Caco-2 (cell line): Measurements from ENCODE around the gene ADAMTSL2. TPM values are rescaled to one million over a fixed set of nuclear protein-coding genes. Genes with fewer than 3 reads are reported as not detected.

Experiments
- BruUV-seq: library from RNA; stranded (reverse); fragments of 400-500 nt; replicated peaks from 2 replicates; lab custom pipeline; 2021; lab: Mats Ljungman, UMichigan
- CTCF ChIA-PET: fragments of 300-600 bp; sonication (Branson Sonifier 250); formaldehyde crosslinking; loops from one replicate; lab custom pipeline; 2022; ENCODE audit warnings: antibody characterized with exemption; lab: Charles Lee
- POLR2A ChIA-PET: fragments of 300-600 bp; sonication (Branson Sonifier 250); formaldehyde crosslinking; loops from one replicate; lab custom pipeline; 2022; ENCODE audit warnings: antibody characterized with exemption; lab: Charles Lee
- DNase-seq, 2 experiments: peaks; one replicate each; pipeline versions ENCODE4 v3.0.0 to v3.0.0-alpha.2; 2020 to 2022
- H3K27me3 ChIP-seq: replicated peaks from 2 replicates; pipeline ENCODE4 v1.6.0; 2011; ENCODE audit warnings: low read length; ENCODE audit not compliant: control insufficient read depth, insufficient read depth
- H3K36me3 ChIP-seq: 2 replicates; pipeline ENCODE4 v1.5.1; 2011; ENCODE audit warnings: low read length; ENCODE audit not compliant: control insufficient read depth, insufficient read depth
- H3K4me1 ChIP-seq: fragments of 250-450 bp; sonication (Bioruptor Pico); 2 replicates; pipeline ENCODE4 v1.5.1; 2020; ENCODE audit warnings: mild to moderate bottlenecking
- H3K4me3 ChIP-seq: 2 replicates; pipeline ENCODE4 v1.5.1; 2011; ENCODE audit warnings: low read depth, mild to moderate bottlenecking, control low read depth, low read length
- H3K9me3 ChIP-seq: fragments of 250-450 bp; sonication (Bioruptor Pico); 2 replicates; pipeline ENCODE4 v1.5.1; 2020; ENCODE audit warnings: mild to moderate bottlenecking, moderate library complexity
- H3K27ac Mint-ChIP-seq: one replicate; pipeline ENCODE4 v1.8.0; 2022; ENCODE audit warnings: mixed read lengths; ENCODE audit not compliant: unreplicated experiment
- H3K27me3 Mint-ChIP-seq: one replicate; pipeline ENCODE4 v1.8.0; 2022; ENCODE audit warnings: mixed read lengths; ENCODE audit not compliant: insufficient read depth, unreplicated experiment
- H3K36me3 Mint-ChIP-seq: one replicate; pipeline ENCODE4 v1.8.0; 2022; ENCODE audit warnings: mild to moderate bottlenecking, mixed read lengths; ENCODE audit not compliant: insufficient read depth, unreplicated experiment
- H3K4me1 Mint-ChIP-seq: one replicate; pipeline ENCODE4 v1.8.0; 2022; ENCODE audit warnings: low read depth, mixed read lengths; ENCODE audit not compliant: unreplicated experiment
- H3K4me3 Mint-ChIP-seq: one replicate; pipeline ENCODE4 v1.8.0; 2022; ENCODE audit warnings: mild to moderate bottlenecking, moderate library complexity, mixed read lengths; ENCODE audit not compliant: unreplicated experiment
- H3K9me3 Mint-ChIP-seq: one replicate; pipeline ENCODE4 v1.8.0; 2022; ENCODE audit warnings: mixed read lengths; ENCODE audit not compliant: unreplicated experiment
- intact Hi-C: fragments of 100-400 bp; cut with micrococcal nuclease; formaldehyde crosslinking; loops from one replicate; pipeline ENCODE4 v1.10.0; 2022; ENCODE audit not compliant: unreplicated experiment
- total RNA-seq: library from RNA; stranded (reverse); gene quantifications from 2 replicates; pipeline ENCODE4 v1.2.3, GENCODE V29; 2022
- TF ChIP-seq, protein P1 (sequence below), 2 experiments: fragments of 200-600 bp in 1 of 2; IDR thresholded peaks; 1 replicate in 1 of 2; 2 replicates in 1 of 2; pipeline versions ENCODE4 v1.5.1 to v1.8.0; 2011 to 2022; ENCODE audit warnings: antibody characterized with exemption in 1 of 2, control low read depth in 1 of 2, inconsistent platforms in 1 of 2, low read depth in 1 of 2, low read length in 1 of 2, mild to moderate bottlenecking in 1 of 2, moderate library complexity in 1 of 2; ENCODE audit not compliant: insufficient read depth in 1 of 2, severe bottlenecking in 1 of 2, unreplicated experiment in 1 of 2

The ADAMTSL2 gene
- total RNA-seq, 1 experiment from 2014 or later = 0.68 TPM

DNA sequence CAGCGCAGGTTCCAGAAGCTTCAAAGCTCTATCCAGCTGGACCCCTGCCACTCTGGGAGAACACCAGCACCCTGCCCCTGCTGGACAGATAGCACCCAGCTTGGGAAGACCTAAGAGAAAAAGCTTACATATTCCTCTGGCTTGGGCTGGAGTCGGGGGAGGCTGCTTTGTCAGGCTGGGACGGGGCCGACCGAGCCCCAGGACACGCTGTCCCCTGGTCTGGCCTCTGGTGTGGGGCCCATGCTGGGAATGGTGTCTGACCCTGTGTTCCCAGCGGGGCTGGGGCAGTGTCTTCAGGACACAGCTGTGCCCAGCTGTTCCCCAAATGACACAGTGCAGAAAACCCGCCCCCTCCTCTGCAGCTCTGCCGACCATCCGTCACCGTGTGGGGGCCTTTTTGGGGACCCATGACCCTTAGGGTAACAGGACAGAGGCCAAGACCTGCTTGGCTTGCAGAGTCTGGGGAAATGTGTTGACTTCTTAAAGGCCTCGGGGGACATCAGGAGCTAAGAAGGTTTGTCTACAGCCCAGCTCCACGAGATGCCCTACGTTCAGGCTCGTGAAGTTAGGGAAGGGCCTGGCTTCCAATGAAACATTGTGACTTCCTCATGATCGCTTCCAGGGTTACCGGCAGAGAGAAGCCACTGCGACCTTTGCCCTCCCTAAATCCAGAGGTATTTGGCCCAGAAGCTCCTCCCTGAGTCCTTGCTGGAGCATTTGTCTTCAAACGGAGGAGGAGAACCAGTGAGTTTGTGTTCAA is 35.2 kb upstream of the ADAMTSL2 start:
- H3K4me1 ChIP-seq = peaks cover 16% of the 10 kb centered on the region
- no peaks in the 10 kb centered on the region for H3K27me3 ChIP-seq
- H3K36me3 Mint-ChIP-seq = no peaks in the 10 kb centered on the region
- H3K4me3 ChIP-seq = no peak overlapping the region
- no peaks in the 10 kb centered on the region for H3K36me3 ChIP-seq
- no TSS peak for BruUV-seq
- no peak overlapping the region for H3K4me3 Mint-ChIP-seq
- H3K9me3 ChIP-seq = peaks cover 13% of the 10 kb centered on the region
- intact Hi-C loops = loop anchor here (1.0 kb wide), 1 partner anchor 20 kb away; the partner anchor contains the start of gene SLC2A6
- peak; percentile 57 to 64 for DNase-seq
- ChIA-PET POLR2A (interaction anchor here (0.8 kb wide), 1 partner anchor 40 kb away, joined by 8 read pairs; the partner anchor contains the start of gene CACFD1), CTCF (interaction anchor here (0.6 to 1.9 kb wide), 7 partner anchors 13 to 329 kb away, joined by 3 to 12 read pairs (median 3); partner anchors contain the start of gene CACFD1)
- TF ChIP-seq, protein P1, sequence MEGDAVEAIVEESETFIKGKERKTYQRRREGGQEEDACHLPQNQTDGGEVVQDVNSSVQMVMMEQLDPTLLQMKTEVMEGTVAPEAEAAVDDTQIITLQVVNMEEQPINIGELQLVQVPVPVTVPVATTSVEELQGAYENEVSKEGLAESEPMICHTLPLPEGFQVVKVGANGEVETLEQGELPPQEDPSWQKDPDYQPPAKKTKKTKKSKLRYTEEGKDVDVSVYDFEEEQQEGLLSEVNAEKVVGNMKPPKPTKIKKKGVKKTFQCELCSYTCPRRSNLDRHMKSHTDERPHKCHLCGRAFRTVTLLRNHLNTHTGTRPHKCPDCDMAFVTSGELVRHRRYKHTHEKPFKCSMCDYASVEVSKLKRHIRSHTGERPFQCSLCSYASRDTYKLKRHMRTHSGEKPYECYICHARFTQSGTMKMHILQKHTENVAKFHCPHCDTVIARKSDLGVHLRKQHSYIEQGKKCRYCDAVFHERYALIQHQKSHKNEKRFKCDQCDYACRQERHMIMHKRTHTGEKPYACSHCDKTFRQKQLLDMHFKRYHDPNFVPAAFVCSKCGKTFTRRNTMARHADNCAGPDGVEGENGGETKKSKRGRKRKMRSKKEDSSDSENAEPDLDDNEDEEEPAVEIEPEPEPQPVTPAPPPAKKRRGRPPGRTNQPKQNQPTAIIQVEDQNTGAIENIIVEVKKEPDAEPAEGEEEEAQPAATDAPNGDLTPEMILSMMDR (IDR thresholded peaks at IDR 0.05; ENCODE audit: insufficient read depth in 1 of 2, low read depth in 1 of 2, low read length in 1 of 2, severe bottlenecking in 1 of 2, unreplicated experiment in 1 of 2) = no peak
- H3K4me1 Mint-ChIP-seq = no peaks in the 10 kb centered on the region
- peak overlapping the region; percentile 37 for H3K27ac Mint-ChIP-seq
- peaks cover 32% of the 10 kb centered on the region for H3K9me3 Mint-ChIP-seq
- H3K27me3 Mint-ChIP-seq = no peaks in the 10 kb centered on the region

DNA sequence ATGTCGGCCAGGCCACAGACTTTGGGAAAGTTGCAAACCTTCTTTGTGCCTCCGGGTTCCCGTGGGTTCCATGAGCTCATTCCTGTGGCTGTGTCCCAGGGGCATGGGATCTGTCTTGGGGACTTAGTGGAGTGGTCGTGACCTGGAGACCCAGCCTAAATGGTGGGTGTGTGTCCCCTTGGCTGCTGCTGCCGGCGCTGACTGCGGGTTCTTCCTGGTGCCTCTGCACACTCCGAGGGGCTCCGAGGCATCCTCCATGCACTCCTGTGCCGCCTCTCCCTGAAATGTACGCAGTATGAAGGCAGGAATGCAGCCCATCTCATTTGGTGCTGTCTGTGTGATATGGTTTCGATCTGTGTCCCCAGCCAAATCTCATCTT is 34.6 kb upstream of the ADAMTSL2 start:
- Mint-ChIP-seq H3K9me3 (peaks cover 32% of the 10 kb centered on the region), H3K27ac (peak overlapping the region; percentile 37), H3K36me3 (no peaks in the 10 kb centered on the region), H3K4me1 (no peaks in the 10 kb centered on the region), H3K27me3 (no peaks in the 10 kb centered on the region), H3K4me3 (no peak overlapping the region)
- no peaks in the 10 kb centered on the region for H3K27me3 ChIP-seq
- no peaks in the 10 kb centered on the region for H3K36me3 ChIP-seq
- no TSS peak for BruUV-seq
- H3K9me3 ChIP-seq = peaks cover 13% of the 10 kb centered on the region
- DNase-seq = no peak
- intact Hi-C loops = loop anchor here (1.0 kb wide), 1 partner anchor 21 kb away; the partner anchor contains the start of gene SLC2A6
- POLR2A ChIA-PET = interaction anchor here (0.8 kb wide), 1 partner anchor 40 kb away, joined by 8 read pairs; the partner anchor contains the start of gene CACFD1
- TF ChIP-seq, protein P1 (IDR thresholded peaks at IDR 0.05; ENCODE audit: insufficient read depth in 1 of 2, low read depth in 1 of 2, low read length in 1 of 2, severe bottlenecking in 1 of 2, unreplicated experiment in 1 of 2) = no peak
- peaks cover 16% of the 10 kb centered on the region for H3K4me1 ChIP-seq
- H3K4me3 ChIP-seq = no peak overlapping the region
- CTCF ChIA-PET = interaction anchor here (1.0 to 1.9 kb wide), 3 partner anchors 13 to 244 kb away, joined by 3 to 12 read pairs (median 11); partner anchors contain the start of gene CACFD1

DNA sequence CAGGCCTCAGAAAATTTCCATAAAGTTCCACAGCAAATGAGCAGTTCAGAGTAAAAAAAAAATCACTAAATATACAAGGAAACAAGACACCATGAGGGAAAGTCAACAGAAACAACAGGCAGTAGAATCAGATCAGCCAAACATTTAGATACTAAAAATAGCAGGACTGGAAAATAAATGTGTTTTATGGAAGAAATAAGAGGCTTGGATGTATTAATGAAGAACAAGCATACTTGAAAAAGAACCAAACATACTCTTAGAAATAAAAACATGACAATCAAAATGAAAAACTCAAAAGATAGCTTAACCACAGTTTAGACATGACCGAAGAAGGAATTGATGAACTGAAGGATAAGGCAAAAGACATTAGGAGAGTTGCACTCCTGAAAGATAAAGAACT is 32.4 kb upstream of the ADAMTSL2 start:
- Mint-ChIP-seq H3K36me3 (no peaks in the 10 kb centered on the region), H3K4me1 (no peaks in the 10 kb centered on the region), H3K9me3 (peaks cover 32% of the 10 kb centered on the region), H3K27ac (no peak overlapping the region), H3K27me3 (no peaks in the 10 kb centered on the region), H3K4me3 (no peak overlapping the region)
- TF ChIP-seq, protein P1 (IDR thresholded peaks at IDR 0.05; ENCODE audit: insufficient read depth in 1 of 2, low read depth in 1 of 2, low read length in 1 of 2, severe bottlenecking in 1 of 2, unreplicated experiment in 1 of 2) = no peak
- no peaks in the 10 kb centered on the region for H3K36me3 ChIP-seq
- H3K4me3 ChIP-seq = no peak overlapping the region
- H3K4me1 ChIP-seq = peaks cover 16% of the 10 kb centered on the region
- POLR2A ChIA-PET = no interaction called here
- CTCF ChIA-PET = no interaction called here
- DNase-seq = no peak
- H3K27me3 ChIP-seq = no peaks in the 10 kb centered on the region
- H3K9me3 ChIP-seq = peaks cover 13% of the 10 kb centered on the region
- intact Hi-C loops = no loop called here
- no TSS peak for BruUV-seq
